CD8-positive, alpha-beta memory T cell (primary cell): Measurements from ENCODE around the gene MINDY1. TPM values are rescaled to one million over a fixed set of nuclear protein-coding genes. Genes with fewer than 3 reads are reported as not detected.

Experiments used
- CTCF ChIA-PET: fragments of 350-600 bp; sonication (Branson Sonifier 250); formaldehyde crosslinking; loops from one replicate; lab custom pipeline; 2021; ENCODE audit warnings: antibody characterized with exemption; lab: Charles Lee
- POLR2A ChIA-PET: fragments of 350-600 bp; sonication (Branson Sonifier 250); formaldehyde crosslinking; loops from one replicate; lab custom pipeline; 2021; ENCODE audit warnings: antibody characterized with exemption; lab: Charles Lee
- DNase-seq, 5 donors: peaks; one replicate each; pipeline versions ENCODE4 v3.0.0 to v3.0.0-alpha.2; 2020 to 2022; ENCODE audit warnings: mixed read lengths in 1 of 5
- H3K27ac ChIP-seq: one replicate; pipeline ENCODE4 v1.7.0; 2013; ENCODE audit warnings: low read depth, mild to moderate bottlenecking, low read length, moderate library complexity
- H3K27me3 ChIP-seq: 2 replicates; pipeline ENCODE4 v1.7.0; 2013; ENCODE audit warnings: low read length, mild to moderate bottlenecking; ENCODE audit not compliant: insufficient read depth, poor library complexity, severe bottlenecking
- H3K36me3 ChIP-seq: 2 replicates; pipeline ENCODE4 v1.7.0; 2013; ENCODE audit warnings: mild to moderate bottlenecking, low read length, moderate library complexity; ENCODE audit not compliant: insufficient read depth
- H3K4me1 ChIP-seq: 2 replicates; pipeline ENCODE4 v1.7.0; 2013; ENCODE audit warnings: mild to moderate bottlenecking, low read length, moderate library complexity; ENCODE audit not compliant: insufficient read depth
- H3K4me3 ChIP-seq: 2 replicates; pipeline ENCODE4 v1.7.0; 2013; ENCODE audit warnings: mild to moderate bottlenecking, low read length
- H3K9me3 ChIP-seq: 2 replicates; pipeline ENCODE4 v1.7.0; 2013; ENCODE audit warnings: mild to moderate bottlenecking, low read length
- H3K27ac Mint-ChIP-seq, 8 donors: one replicate each; pipeline ENCODE4 v1.8.0; 2020 to 2021; ENCODE audit warnings: mixed read lengths in 8 of 8, mild to moderate bottlenecking in 6 of 8, inconsistent platforms in 3 of 8, moderate library complexity in 3 of 8
- H3K27me3 Mint-ChIP-seq, 2 donors: one replicate each; pipeline ENCODE4 v1.8.0; 2020 to 2021; ENCODE audit warnings: mixed read lengths in 2 of 2, mild to moderate bottlenecking in 1 of 2, moderate library complexity in 1 of 2
- H3K36me3 Mint-ChIP-seq, 3 donors: one replicate each; pipeline ENCODE4 v1.8.0; 2020 to 2021; ENCODE audit warnings: mixed read lengths in 3 of 3, inconsistent platforms in 1 of 3, mild to moderate bottlenecking in 1 of 3
- H3K4me1 Mint-ChIP-seq, 3 donors: one replicate each; pipeline ENCODE4 v1.8.0; 2020 to 2021; ENCODE audit warnings: mixed read lengths in 3 of 3, inconsistent platforms in 1 of 3, mild to moderate bottlenecking in 1 of 3
- H3K4me3 Mint-ChIP-seq, 7 donors: one replicate each; pipeline ENCODE4 v1.8.0; 2020 to 2021; ENCODE audit warnings: mixed read lengths in 7 of 7, mild to moderate bottlenecking in 6 of 7, moderate library complexity in 4 of 7, inconsistent platforms in 2 of 7
- H3K9me3 Mint-ChIP-seq, 5 donors: one replicate each; pipeline ENCODE4 v1.8.0; 2020 to 2022; ENCODE audit warnings: mixed read lengths in 5 of 5, mild to moderate bottlenecking in 3 of 5, moderate library complexity in 2 of 5, inconsistent platforms in 1 of 5
- polyA plus RNA-seq: library from polyadenylated mRNA; unstranded; fragments of 300-500 nt; fragmentation: Illumina TruSeq; gene quantifications from one replicate; pipeline ENCODE4 v1.2.3, GENCODE V29; 2021
- total RNA-seq, 2 experiments: library from RNA; stranded (reverse); gene quantifications; one replicate each; pipeline ENCODE4 v1.2.3, GENCODE V29; 2021

The MINDY1 gene
- total and polyA plus RNA-seq, 3 experiments from 2014 or later = 1.8 to 6.3 (median 5.7) TPM

DNA sequence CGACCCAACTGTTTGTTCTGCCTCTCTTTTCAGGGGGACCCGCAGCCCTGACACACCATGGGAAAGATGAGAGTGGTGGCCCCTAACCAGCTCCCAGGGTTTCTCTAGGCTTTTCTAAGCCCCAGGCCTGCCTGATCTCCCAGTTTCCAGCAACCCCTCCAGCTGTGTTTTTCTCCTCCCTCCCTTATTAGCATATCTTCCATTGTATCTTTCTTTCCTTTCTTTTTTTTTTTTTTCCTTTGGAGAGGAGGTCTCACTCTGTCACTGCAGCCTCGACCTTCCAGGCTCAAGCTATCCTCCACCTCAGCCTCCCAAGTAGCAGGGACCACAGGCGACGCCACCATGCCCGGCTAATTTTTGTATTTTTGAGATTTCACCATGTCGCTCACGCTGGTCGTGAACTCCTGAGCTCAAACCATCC, 30.3 kb downstream of the MINDY1 start:
- Histone ChIP-seq H3K4me3 (peak overlapping the region; percentile 23), H3K9me3 (no peaks in the 10 kb centered on the region), H3K27ac (peak overlapping the region; percentile 72), H3K4me1 (peaks cover 56% of the 10 kb centered on the region), H3K27me3 (no peaks in the 10 kb centered on the region), H3K36me3 (no peaks in the 10 kb centered on the region)
- Mint-ChIP-seq H3K9me3 (no peaks in the 10 kb centered on the region), H3K27me3 (no peaks in the 10 kb centered on the region), H3K4me1 (peaks cover 53 to 61% (median 60%) of the 10 kb centered on the region in 3 donors), H3K27ac (peak overlapping the region; percentile 47 to 92 (median 80)), H3K4me3 (peak overlapping the region; percentile 51 to 90 (median 78)), H3K36me3 (peaks cover 0 to 3% (median 0%) of the 10 kb centered on the region in 3 donors)
- ChIA-PET CTCF (interaction anchor here (1.0 to 9.3 kb wide), 2 partner anchors 19 to 30 kb away, joined by 5 to 46 read pairs; partner anchors contain the start of gene MINDY1), POLR2A (interaction anchor here (0.6 to 1.1 kb wide), 2 partner anchors 26 to 737 kb away, joined by 3 read pairs; no protein-coding TSS in a partner anchor)
- DNase-seq = no peak

DNA sequence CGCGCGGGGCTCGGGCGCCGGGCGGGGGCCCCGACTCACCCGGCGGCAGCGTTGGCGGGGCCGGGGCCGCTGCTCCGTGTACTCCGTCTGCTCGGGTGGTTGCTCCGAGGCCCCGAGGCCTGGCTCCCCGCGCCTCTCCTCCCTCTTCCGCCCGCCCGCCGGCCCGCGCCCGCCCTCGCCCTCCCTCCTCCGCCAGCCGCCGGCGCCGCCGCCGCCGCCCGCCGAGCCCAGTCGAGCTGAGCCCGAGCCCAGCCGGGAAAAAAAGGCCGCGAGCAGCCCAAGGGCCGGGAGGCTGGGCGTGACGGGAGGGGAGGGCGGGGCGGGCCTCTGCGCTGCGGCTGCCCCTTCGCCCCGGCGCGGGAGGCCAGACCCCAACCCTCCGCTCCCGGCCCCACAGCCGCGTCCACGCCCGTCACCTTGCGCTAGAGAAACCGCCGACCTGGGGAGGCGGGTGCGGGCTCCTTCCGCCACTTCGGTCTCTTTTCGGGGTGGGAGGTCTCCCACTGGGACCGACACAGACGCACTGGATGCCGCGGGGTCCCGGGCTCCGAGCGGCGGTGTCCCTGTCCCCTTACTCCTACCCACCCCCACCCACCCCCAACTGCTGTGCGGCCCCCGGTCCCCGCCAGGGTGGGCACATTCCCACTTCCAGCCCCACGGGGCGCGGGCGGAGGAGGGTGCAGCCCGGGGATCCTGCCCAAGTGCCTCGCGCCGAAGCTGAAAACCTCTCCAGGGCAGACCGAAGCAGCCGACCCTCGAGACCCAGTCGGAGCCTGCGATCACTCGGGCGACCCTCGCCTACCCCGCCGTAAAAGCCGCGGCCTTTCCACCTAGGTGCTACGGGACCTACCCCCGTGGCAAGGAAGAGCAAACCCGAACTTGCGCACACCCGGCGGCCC, 31.9 kb downstream of the MINDY1 start, which contains the start of gene CERS2:
CERS2 (minus strand) TSS at position 256 of the 899 bp plus-strand sequence. CDS start 5,745 bp downstream, outside the sequence.
- ChIA-PET CTCF (interaction anchor here (1.8 to 9.3 kb wide), 2 partner anchors 21 kb away, joined by 5 to 46 read pairs; no protein-coding TSS in a partner anchor), POLR2A (interaction anchor here (0.7 to 2.3 kb wide), 3 partner anchors 95 to 1339 kb away, joined by 3 to 10 read pairs (median 3); partner anchors contain the start of gene ENSA)
- Histone ChIP-seq H3K36me3 (no peaks in the 10 kb centered on the region), H3K4me1 (peaks cover 68% of the 10 kb centered on the region), H3K4me3 (peak within 1 kb of the TSS; percentile 88), H3K27me3 (no peaks in the 10 kb centered on the region), H3K27ac (peak within 1 kb of the TSS; percentile 79), H3K9me3 (no peaks in the 10 kb centered on the region)
- peak within 1 kb of the TSS; percentile 87 to 93 (median 90) for H3K4me3 Mint-ChIP-seq
- peaks cover 63 to 76% (median 74%) of the 10 kb centered on the region in 3 donors for H3K4me1 Mint-ChIP-seq
- peak within 1 kb of the TSS; percentile 87 to 98 (median 94) for H3K27ac Mint-ChIP-seq
- H3K9me3 Mint-ChIP-seq = no peaks in the 10 kb centered on the region
- peak; percentile 68 to 85 (median 73) for DNase-seq
- peaks cover 0 to 3% (median 0%) of the 10 kb centered on the region in 3 donors for H3K36me3 Mint-ChIP-seq
- no peaks in the 10 kb centered on the region for H3K27me3 Mint-ChIP-seq

DNA sequence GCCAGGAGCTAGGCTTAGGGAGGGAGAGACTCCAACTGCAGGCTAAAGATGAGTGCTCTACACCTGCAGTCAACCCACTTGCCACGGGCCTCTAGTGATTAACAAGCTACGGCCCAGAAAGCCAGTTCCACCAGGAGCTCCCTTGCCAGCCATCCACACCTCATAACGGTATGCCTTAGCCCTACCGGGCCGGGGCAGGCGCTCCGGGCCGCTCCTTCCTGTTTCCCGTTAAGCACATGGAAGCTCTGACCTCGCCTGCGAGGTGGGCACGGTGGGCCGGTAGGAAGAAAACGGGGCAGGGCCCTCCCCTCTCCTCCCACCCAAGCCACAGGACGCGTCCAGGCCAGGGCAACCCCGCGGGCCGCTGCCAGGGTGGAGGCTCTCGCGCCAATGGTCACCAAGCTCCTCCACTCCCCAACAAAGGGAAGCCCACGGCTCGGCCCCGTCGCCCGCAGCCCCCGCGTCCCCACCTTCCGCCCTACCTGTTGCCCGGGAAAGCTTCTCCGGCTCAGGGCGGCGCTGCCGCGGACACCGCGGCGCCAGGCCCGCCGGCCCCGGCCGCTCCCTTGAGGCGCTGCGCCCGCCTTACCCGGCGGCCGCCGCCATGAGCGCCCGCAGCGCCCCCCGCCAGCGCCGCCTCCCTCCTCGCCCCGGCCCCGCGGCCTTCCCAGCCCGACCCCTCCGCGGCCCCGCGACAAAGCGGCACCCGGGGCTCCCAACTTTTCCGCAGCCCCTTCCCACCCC, 32.7 kb downstream of the MINDY1 start:
- ChIA-PET POLR2A (interaction anchor here (0.6 to 2.3 kb wide), 4 partner anchors 47 to 747 kb away, joined by 3 to 10 read pairs (median 4); partner anchors contain the start of genes ENSA and RIIAD1), CTCF (interaction anchor here (0.7 to 1.8 kb wide), 3 partner anchors 10 to 51 kb away, joined by 3 to 5 read pairs (median 3); no protein-coding TSS in a partner anchor)
- Histone ChIP-seq H3K36me3 (no peaks in the 10 kb centered on the region), H3K27ac (peak overlapping the region; percentile 79), H3K4me3 (peak overlapping the region; percentile 88), H3K9me3 (no peaks in the 10 kb centered on the region), H3K4me1 (peaks cover 60% of the 10 kb centered on the region), H3K27me3 (no peaks in the 10 kb centered on the region)
- Mint-ChIP-seq H3K36me3 (peaks cover 0 to 8% (median 0%) of the 10 kb centered on the region in 3 donors), H3K4me3 (peak overlapping the region; percentile 87 to 93 (median 90)), H3K4me1 (peaks cover 62 to 71% (median 67%) of the 10 kb centered on the region in 3 donors), H3K9me3 (no peaks in the 10 kb centered on the region), H3K27ac (peak overlapping the region; percentile 87 to 98 (median 94)), H3K27me3 (no peaks in the 10 kb centered on the region)
- peak; percentile 28 to 62 (median 34) for DNase-seq

DNA sequence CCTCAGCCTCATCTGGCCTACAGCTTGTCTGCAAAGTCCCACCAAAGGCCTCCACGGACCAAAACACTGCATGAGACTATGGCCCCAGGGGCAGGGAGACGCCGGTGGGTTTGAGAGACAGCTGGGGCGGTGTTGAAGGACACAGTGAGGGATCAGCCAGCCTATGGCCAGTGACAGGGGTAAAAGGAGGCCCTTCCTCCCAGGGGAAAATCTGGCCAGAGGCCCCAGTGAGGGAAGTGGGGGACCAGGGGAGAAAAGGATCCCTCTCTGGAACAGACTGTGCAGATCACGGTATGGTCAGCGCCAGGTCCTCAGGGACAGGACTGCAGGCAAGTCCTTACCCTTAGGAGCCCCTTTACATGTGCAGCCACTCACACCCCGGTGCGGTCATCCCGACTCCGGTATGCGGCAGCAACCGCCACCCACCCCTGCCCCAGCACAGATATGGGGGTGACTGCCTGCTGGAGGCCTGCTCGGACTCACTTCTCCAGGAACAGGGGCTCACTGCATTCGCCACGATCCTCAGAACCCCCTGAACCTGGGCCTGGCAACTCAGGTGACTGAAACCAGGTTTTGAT, 33.4 kb downstream of the MINDY1 start:
- no peaks in the 10 kb centered on the region for H3K9me3 ChIP-seq
- Mint-ChIP-seq H3K27ac (peak overlapping the region; percentile 87 to 98 (median 94)), H3K4me3 (peak overlapping the region; percentile 85 to 93 (median 88)), H3K4me1 (peaks cover 59 to 72% (median 67%) of the 10 kb centered on the region in 3 donors), H3K27me3 (no peaks in the 10 kb centered on the region), H3K9me3 (no peaks in the 10 kb centered on the region), H3K36me3 (peaks cover 0 to 15% (median 0%) of the 10 kb centered on the region in 3 donors)
- peaks cover 56% of the 10 kb centered on the region for H3K4me1 ChIP-seq
- CTCF ChIA-PET = interaction anchor here (0.7 to 1.8 kb wide), 3 partner anchors 9 to 52 kb away, joined by 3 to 5 read pairs (median 3); no protein-coding TSS in a partner anchor
- DNase-seq = peak in 3 of 5 donors; percentile 8 to 51 (median 12)
- peak overlapping the region; percentile 79 for H3K27ac ChIP-seq
- POLR2A ChIA-PET = interaction anchor here (0.6 to 2.3 kb wide), 4 partner anchors 46 to 748 kb away, joined by 3 to 10 read pairs (median 4); partner anchors contain the start of genes ENSA and RIIAD1
- peaks cover 6% of the 10 kb centered on the region for H3K36me3 ChIP-seq
- H3K27me3 ChIP-seq = no peaks in the 10 kb centered on the region
- peak overlapping the region; percentile 88 for H3K4me3 ChIP-seq

DNA sequence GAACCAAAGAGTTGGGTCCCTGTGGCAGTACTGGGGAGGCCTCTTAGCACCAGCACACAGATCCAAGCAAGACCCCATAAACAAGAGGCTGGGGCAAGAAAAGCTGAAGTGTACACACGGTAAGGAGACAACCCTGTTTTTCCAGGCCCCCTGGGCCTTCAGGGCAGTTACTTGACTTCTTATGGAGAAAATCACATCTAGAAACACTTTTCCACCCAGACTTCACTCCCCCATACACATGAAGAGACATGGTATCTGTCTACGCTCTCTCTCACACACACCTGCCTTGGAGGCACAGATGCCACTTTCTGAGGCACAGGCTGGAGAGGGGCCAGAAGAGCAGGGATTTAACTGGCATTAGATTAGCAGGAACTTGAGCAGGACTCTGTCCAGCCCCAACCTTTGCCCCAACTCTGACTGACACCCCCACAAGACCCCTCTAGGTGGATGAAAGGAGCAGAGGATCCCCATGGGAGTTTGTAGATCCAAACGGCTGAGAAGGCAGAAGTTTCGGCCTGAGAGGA, 34.2 kb downstream of the MINDY1 start:
- Mint-ChIP-seq H3K4me3 (peak overlapping the region; percentile 85 to 93 (median 88)), H3K9me3 (no peaks in the 10 kb centered on the region), H3K4me1 (peaks cover 57 to 69% (median 64%) of the 10 kb centered on the region in 3 donors), H3K27ac (peak overlapping the region; percentile 87 to 98 (median 94)), H3K27me3 (no peaks in the 10 kb centered on the region), H3K36me3 (peaks cover 0 to 23% (median 0%) of the 10 kb centered on the region in 3 donors)
- Histone ChIP-seq H3K4me1 (peaks cover 52% of the 10 kb centered on the region), H3K36me3 (peaks cover 11% of the 10 kb centered on the region), H3K4me3 (peak overlapping the region; percentile 88), H3K27ac (peak overlapping the region; percentile 79), H3K27me3 (no peaks in the 10 kb centered on the region), H3K9me3 (no peaks in the 10 kb centered on the region)
- ChIA-PET CTCF (interaction anchor here (1.8 kb wide), 1 partner anchor 23 kb away, joined by 5 read pairs; no protein-coding TSS in a partner anchor), POLR2A (no interaction called here)
- DNase-seq = no peak

DNA sequence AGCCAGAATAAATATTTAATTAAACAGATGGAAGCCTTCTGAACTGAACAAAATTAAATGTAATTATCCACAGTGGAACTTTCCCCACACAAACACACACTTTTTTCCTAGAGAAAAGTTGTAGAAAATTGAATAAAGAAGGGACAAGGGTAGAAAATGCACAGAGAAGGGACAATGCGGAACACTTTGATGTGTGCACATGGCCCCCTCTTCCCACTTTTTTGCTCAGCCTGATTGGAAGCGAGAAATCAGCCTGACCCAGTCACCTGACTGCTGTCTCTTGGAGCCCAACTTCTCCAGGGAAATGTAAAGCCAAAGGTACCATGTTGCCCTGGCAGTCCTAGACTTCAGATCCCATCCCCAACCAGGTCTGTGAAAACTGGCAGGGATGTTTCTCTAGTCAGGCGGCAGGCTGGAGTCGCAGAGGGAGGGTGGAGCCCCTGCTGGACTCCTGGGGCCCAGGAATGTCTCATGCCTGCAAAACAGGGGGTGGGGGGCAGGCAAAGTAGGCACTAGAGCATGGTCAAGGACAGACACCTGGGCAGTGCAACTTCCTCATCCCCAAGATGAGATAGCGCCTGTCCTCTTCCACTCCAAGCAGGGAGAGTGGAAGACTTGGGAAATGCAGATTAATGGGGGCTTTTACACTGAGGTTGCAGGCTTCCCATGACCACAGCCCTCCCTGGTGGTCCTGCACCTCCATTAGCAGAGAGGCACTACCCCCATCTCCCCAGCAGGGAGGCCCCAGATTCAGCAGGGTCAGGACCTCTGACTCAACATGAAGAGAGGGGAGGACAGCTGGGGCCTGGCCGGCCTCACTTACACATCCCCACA, 34.9 kb downstream of the MINDY1 start:
- Histone ChIP-seq H3K9me3 (no peaks in the 10 kb centered on the region), H3K27me3 (no peaks in the 10 kb centered on the region), H3K36me3 (peaks cover 18% of the 10 kb centered on the region), H3K4me3 (no peak overlapping the region), H3K27ac (peak overlapping the region; percentile 79), H3K4me1 (peaks cover 45% of the 10 kb centered on the region)
- ChIA-PET CTCF (interaction anchor here (1.0 to 5.7 kb wide), 2 partner anchors 9 to 76 kb away, joined by 3 to 19 read pairs; partner anchors contain the start of gene ANXA9), POLR2A (no interaction called here)
- DNase-seq = peak in 1 of 5 donors; percentile 50
- Mint-ChIP-seq H3K9me3 (no peaks in the 10 kb centered on the region), H3K4me1 (peaks cover 50 to 62% (median 57%) of the 10 kb centered on the region in 3 donors), H3K4me3 (peak overlapping the region; percentile 7 to 93 (median 88)), H3K36me3 (peaks cover 0 to 30% (median 0%) of the 10 kb centered on the region in 3 donors), H3K27ac (peak overlapping the region; percentile 86 to 98 (median 92)), H3K27me3 (no peaks in the 10 kb centered on the region)
